ENCODE results near the gene KLK7.

KLK7 gene

DNA sequence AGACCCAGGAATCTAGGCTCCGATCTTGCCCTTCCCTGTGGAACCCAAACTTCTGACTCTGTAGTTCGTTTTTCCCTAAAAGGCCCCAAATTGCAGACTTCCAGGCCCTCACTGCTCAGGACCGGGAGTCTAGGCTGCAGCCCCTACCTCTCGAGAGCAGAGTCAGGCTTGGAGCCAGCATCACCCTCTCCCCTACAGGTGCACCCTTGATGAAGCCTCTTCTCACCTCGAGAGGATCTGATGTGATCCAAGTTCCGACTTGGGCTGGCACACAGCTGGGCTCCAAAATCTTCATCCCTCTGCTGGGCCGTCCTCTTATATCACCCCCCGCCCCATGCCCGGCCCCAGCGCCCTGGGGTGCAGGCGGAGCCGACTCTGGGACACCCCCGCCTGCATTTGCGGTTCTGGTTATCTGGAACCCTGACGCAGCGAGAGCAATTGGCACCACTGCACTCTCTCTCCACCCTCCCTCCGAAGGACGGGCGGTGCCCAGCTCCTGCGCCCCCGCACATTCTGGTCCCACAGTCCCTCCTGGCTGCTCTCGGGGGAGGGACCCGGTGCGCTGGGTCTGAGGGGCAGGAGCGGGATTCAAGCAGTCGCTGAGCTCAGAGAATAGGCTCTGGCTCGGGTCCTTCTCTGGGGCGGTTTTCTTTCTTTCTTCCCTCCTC lies at the start of gene KLK7:
KLK7 (minus strand) TSS at position 293 of the 668 bp plus-strand sequence. CDS start 1,518 bp downstream, outside the sequence.
- DNase-seq, result no peak

DNA sequence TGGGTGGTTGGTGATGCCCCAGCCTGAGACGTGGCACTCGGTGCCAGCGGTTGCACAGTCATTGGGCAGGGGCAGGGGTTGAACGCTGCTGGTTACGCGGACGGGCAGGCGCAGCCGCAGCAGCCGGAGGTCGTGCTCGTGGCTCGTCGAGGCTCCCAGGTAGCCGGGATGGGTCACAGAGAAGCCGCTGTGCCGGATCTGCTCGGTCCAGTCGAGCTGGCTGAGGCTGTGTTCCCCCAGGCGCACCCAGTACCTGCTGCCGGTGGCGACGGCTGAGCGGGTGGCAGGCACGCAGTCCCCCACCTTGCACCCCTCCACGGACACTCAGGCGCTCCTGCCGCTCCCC lies 48.1 kb upstream of the KLK7 start:
- no peak for DNase-seq

DNA sequence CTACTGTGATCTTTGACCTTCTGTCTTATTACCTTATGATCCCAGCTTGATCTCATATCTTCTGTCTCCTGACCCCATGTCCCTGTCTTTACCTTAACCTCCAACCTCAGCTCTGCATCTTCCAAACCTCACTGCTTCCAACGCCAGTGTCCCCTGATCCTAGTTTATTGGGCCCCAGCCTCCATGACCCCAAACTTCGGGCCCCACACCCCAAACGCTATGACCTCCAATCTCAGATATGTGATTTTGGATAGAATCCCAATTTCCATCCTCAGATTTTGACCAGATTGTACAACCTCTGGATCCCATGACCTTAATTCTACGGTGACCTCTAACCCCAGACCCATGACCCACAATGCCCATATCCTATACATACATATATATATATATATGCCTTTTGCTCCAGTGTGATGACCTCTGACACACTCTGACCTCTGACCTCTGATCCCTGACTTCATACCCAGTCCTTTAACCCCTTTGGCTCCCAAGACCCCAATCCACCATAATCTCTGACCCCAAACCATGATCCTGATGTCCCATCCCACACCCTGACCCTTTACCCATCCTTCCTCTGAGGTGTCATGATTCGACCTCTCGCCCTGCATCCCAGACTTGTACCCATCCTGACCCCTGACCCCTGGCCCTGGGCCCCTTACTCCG lies 47.6 kb upstream of the KLK7 start:
- no peak for DNase-seq

DNA sequence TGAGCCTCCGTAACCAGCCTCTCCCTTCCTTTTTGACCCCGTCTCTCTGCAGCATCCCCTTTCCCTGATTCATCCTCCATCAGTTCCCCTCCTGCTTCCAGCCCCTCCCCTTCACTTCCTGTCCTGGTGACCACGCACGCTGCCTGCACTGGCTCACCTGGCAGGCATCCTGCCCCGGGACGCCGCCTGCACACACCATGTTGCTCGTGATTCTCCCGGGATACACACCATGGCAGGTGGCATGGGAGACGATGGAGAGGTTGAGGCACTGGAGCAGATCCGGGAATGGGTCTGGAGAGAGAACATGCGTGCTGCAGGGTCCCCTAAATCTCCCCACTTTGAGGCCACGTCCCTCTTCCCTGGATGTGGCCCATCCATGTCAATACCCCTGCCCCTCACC lies 46.9 kb upstream of the KLK7 start:
- DNase-seq, result no peak

DNA sequence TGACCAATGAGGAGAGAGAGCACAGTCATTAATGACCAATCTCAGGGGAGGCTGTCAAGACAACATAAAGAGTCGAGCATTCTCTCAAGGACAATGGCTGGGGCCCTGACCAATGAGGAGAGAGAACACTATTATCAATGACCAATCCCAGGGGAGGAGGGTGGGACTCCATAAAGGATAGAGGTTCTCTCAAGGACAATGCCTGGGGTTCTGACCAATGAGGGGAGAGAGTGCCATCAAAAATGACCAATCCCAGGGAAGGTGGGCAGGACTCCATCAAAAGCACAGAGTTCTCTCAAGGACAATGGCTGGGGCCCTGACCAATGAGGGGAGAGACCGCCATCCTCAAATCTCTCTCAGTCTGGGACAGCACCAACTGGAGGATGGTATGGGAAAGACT lies 46.0 kb upstream of the KLK7 start:
- peak; percentile 77 for DNase-seq

DNA sequence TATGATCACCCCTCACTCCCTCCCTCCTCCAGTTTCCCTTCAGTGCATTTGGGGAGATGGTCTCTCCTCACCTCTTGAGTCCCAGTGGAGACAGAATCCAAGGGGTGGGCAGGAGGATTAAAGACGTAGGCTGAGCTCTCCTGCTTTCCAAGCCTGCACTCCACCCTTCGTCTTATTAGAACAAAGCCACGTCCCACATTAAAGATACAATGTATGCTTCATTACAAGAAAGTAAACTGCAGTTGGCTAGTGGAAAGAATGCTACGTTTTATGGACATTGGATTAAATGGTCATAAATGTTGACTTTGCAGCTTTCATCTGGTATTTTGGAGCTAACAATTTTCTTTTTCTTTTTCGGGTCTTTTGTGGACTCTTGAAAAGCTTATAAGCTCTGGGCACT lies 44.2 kb upstream of the KLK7 start:
- no peak for DNase-seq

DNA sequence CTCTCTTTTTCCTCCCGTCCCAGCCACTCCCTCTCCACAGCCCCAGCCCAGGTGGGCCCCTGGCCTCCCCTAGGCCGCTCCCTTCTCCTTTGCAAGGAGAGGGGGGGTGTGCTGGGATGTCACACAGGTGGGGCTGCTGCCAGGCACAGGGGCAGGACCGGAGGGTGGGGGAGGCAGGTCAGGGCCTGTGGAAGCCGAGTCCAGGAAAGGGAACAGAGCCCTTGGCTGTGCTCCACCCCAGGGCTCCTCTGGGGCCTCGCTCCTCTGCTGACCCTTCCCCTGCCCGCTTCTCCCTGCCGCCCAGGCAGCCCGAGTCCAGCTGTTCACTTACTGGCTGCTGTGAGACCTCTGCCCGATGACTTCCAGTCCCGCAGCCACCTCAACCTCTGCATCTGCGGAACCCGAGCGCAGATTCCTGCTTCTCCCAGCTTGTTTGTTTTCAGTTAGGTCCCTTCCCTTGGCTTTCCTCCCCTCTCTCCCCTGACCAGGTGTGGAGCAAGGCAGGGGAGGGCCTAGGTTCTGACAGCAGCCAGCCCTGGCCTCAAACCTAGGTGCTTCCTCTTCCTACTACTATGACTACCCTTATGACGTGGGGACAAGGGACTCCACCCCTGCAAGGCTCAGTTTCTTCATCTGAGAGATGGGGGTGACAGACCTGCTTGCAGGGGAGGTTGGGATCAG lies 43.5 kb upstream of the KLK7 start:
- DNase-seq, result peak; percentile 56

DNA sequence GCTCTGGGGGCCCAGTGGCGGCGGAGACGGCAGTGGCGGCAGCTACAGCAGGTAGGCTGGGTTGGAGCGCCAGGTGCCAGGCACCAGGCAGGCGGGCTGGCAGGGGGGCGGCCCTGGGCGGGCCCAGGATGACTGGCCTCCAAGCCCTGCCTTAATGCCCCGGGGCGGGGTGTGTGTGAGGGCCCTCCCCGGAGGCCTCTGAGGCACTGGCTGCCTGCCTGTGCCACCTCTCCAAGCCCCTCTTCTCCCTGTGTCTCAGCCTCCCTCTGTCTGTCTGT lies 42.8 kb upstream of the KLK7 start, which contains the start of gene KLK11:
KLK11 (minus strand) TSS at position 63 of the 278 bp plus-strand sequence. CDS start 985 bp downstream, outside the sequence.
- DNase-seq, result peak; percentile 91

DNA sequence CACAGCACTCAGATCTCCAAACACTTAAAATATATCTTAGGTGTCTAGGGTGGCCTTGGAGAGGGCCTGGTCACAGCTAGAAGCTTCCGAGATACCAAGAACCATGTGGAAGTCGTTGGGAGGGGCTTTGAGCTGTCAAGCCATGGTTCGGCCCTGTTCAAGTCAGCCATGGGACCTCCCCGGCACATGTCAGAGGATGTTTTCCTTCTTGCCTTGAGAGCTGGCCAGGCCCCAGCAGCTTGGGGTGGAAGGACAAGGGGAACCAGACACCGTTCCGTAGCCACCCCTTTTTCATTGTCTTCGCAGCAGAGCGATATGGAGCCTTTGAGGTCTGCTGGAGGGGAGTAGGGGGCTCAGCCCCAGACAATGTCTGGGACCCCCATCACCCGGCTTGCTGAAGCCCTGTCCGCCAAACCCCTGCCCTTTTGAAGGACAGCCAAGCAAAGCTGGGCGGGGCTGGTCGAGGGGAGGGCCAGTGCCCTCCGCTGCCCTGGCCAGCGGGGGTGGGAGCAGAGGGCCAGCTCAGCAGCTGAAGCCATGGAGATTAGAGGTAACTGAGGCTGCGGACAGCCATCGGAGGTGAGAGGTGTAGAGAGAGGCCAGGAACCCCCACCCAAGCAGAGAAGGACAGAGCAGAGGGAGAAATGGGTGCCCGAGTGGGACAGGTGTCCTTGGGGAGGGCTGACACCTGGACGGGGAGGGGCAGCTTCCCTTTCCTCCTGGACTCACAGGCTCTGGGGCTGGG lies 42.3 kb upstream of the KLK7 start:
- peak; percentile 72 for DNase-seq

DNA sequence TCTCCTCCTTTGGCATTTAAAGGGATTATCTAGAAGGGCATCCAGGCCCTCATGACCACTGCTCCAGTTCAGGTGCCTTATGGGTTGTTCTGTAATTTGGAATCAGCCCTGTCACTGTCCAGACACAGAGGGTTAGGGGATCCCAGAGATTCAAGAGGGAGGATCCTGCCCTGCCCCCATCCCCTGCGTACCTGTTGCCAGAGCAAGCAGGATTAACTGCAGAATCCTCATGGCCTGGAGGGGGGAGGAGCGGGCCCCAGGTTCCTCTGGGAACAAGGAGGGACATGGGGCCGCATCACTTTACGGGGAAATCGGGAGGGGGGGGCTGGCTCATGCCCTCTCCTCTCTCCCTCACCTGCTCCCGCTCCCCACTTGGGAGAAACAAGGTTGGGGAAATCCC lies 41.7 kb upstream of the KLK7 start:
- peak; percentile 73 for DNase-seq

DNA sequence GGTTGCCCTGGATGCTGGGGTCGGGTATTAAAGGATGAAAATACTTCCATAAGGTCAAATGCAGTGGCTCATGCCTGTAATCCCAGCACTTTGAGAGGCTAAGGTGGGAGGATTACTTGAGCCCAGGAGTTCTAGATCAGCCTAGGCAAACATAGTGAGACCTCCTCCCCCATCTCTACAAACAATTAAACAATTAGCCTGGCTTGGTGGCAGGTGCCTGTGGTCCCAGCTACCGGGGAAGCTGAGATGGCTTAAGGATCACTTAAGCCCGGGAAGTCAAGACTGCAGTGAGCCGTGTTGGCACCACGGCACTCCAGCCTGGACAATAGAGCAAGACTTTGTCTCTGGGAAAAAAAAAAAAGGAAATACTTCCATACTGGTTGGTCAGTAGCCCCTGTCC lies 41.2 kb upstream of the KLK7 start:
- peak; percentile 90 for DNase-seq

DNA sequence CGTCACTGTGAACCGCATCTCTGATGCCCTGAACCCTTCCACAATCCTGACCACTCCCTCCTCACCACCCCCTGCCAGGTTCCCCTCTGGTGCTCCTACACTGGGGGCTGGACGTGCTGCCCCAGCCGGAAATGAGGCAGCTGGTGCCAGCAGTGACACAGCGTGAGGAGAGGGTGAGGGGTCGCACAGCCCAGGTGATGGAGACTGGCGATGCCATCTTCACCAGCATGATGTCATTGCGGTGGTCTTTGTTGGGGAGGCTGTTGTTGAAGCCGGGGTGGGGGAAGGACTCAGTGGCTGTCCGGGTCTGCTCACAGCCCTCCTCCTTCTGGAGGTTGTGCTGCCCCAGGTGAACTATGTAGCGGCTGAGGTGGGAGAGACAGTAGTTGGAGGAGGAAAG lies 40.2 kb upstream of the KLK7 start:
- no peak for DNase-seq

DNA sequence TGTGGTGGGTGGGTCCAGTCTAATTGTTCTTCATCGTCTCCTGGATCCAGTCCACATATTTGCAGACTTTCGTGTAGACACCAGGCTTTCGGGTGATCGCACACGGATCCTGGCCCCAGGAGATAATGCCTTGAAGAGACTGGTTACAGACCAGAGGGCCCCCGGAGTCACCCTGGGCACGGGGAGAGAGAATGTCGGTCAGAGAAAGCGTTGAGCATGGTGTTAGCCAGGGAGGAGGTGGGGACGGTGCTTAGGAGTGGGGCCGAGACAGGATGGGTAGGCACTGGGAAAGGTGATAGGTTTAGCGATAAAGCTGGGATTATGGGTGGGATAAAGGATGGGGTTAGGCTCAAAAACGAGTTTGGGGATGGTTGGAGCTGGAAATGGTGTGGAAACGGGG lies 38.8 kb upstream of the KLK7 start:
- DNase-seq, result no peak

DNA sequence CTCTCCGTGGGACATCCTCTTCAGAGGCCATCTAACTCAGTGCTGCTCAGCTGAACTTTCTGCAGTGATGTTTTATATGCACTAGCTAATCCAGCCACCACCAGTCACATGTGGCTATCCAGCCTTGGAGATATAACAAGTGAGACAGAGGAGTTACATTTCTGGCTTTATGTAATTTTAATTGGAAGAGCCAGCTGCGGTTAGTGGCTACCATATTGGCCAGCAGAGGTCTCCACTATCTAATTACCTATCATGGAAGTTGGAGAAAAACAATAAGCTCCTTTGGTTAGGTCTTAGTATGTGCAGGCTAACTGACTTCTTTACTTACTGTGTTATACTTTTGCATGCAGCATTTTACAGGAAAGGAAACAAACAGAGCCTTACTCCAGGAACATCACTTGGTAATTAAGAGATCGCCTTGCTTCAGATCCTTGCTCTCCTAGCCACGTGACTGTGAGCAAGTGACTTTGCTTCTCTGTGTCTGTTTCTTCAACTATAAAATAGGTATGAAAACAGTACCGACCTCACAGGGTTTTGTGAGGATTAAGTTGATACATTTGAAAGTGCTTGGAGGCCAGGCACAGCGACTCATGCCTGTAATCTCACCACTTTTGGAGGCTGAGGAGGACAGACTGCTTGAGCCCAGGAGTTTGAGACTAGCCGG lies 37.4 kb upstream of the KLK7 start:
- peak; percentile 61 for DNase-seq

DNA sequence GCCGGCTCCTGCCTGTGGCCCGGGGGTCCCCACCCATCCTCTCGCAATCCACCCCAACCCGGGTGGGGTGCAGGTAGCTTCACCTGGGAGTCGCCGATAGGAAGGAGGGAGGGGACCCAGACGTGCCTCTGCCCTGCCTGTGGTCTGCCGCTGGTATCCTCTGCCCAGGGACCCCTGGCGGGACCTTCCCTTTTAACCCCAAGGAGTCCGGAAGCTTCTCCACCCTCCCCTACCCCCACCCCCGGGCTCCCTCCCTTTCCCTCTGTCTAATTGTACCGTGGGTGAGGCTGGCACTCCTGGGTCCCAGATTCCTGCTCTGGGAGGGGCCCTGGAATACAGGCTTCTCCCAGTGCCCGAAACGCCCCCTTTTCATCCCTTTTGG lies 35.8 kb upstream of the KLK7 start, which contains the start of gene KLK10:
KLK10 (minus strand) TSS at position 166 of the 382 bp plus-strand sequence. CDS start 579 bp downstream, outside the sequence.
- DNase-seq, result no peak

DNA sequence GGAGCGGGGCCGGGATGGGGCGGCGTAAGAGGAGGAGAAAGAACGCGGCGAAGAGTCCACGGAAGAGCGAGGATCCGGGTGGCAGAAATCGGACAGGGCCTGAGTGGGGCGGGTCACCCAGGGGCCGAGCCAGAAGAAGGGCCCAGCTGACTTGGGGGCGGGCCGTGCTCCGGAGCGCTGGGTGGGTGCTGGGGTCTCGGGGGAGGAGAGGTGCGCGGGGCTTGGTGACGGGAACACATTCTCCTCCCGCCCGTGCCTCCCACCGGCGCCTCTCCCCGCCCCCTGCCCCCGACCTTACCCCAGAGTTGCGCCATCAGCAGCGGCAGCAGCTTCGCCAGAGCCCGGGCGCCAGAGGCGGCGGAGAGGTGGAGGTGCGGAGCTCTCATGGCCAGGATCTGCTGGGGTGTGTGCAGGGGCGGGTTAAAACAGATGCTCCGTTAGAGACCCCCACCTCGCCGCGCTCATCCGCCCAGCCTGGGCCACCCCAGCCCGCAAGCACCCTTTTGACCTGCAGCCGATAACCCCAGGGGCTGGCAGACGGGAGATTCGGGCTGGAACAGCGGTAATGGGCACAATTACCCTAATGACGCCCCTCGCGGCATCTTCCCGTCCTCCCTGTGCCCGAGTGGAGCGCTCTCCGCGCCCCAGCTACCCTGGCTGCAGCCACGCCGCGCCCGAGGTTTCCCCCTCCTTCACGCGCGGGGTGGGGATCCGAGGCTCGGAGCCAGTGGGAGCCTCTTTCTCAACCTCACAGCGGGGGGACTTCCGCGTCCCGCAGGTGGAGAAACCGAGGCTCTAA lies 35.2 kb upstream of the KLK7 start:
- DNase-seq, result no peak

DNA sequence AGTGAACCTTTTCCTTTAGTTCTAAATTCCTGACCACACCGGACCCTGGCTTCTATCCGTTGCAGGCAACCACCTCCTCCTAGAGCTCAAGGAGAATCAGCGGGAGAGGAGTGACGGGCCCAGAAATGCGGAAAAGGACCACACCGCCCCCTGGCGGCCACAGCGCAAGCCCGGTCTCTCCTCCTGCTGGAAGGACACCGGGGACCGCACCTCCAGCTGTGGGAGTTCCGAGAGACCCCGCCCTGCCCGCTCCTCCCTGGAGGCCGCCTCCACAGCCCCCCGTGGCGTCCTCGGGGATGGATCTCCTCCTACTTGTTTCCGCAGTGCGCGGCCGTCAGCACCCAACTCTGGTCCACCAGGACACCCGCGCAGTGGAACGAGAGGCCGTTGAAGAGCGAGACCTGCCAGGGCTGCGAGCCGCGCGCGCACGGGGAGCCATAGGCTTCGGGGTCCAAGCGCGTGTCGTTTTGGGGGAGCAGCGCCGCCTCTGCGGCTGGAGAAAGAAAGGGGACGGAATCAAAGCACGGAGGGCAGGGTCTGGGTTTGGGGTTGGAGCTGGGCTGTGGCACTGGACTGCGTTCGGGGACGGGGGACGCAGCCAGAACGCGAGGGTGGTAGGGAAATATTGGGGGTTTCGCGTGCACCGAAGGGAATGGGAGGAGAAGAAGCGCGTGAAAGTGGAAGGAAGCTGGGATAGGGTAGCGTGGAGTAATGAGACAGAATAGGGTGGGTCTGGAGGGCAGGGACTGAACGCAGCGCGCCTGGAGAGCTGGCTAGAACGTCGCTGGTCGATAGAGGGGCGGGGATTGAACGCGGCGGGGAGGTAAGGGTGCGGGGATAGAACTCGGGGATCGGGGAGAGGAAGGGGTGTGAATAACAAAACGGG lies 33.3 kb upstream of the KLK7 start:
- DNase-seq, result peak; percentile 65

DNA sequence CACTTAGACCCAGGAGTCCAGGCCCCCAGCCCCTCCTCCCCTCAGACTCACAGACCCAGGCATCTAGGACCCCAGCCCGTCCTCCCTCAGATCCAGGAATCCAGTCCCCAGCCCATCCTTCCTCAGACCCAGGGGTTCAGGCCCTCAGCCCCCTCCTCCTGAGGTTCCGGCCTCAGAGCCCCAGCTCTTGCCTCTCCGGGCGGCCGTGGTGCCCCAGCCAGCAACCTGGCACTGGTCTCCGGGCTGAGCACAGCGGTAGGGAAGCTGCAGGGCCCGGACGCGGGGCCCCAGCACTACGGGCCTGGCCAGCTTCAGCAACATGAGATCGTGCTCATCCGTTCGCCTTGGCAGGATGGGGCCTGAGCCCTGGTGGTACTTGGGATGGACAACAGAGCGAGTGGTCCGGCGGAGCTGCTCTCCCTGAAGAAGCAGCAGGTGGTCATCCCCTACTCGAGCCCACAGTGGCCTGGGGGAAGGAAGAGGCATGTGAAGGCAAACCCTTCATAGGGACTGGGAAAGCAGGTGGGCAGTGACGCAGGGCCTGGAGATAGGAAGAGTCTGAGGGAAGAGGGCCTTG lies 32.1 kb upstream of the KLK7 start:
- no peak for DNase-seq

DNA sequence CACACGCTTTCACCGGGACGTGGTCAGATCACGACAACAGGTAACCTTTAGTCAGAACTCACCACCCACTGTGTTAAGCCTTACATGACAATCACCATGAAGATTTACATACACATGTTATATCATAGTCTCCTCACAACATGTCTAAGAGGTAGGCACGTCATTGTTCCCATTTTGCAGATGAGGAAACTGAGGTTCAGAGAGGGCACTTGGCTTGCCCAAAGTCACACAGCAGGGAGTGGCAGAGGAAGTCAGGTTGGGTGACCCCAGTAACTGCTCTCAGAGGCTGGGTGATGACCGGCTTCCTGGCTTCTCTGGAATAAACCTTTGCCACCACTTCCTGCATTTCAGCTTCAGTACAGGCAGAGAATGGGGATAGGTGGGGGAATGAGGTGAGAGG lies 30.5 kb upstream of the KLK7 start:
- no peak for DNase-seq

DNA sequence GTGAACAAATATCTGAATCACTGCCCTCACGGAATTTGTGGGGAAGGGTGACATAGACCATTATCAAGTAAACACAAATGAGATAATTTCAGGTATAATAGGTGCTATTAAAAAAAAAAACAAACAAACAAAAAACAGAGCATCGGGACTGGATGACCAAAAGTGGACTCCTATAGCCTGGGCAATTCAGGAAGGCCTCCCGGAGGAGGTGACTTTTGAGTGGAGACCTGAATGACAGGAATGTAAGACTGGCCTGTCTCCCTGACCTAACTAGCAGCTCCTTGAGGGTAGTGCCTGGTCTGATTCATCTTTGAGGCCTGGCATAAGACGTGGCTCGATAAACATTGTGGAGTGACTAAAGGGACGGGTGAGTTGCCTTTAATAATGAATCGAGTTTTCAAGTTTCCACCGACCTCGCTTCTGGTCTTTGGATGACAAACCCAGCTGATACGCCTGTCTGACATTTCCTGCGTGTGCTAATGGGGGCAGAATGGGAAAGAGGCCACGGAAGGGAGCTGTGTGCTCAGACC lies 29.0 kb upstream of the KLK7 start:
- no peak for DNase-seq

Measured in NCI-H2029 (cell line).